ENCODE data around the gene CBARP.

Gene CBARP

GRCh38 chr19:1230783-1231489 is 6.9 kb downstream of the CBARP start:
- no peak for DNase-seq (ENCODE audit: low read depth)
- no peak overlapping the region for H3K4me3 ChIP-seq (ENCODE audit: low read depth, low read length)

GRCh38 chr19:1229924-1230782 is 7.7 kb downstream of the CBARP start:
- no peak for DNase-seq (ENCODE audit: low read depth)
- no peak overlapping the region for H3K4me3 ChIP-seq (ENCODE audit: low read depth, low read length)

GRCh38 chr19:1229056-1229923 is 8.5 kb downstream of the CBARP start:
- no peak for DNase-seq (ENCODE audit: low read depth)
- no peak overlapping the region for H3K4me3 ChIP-seq (ENCODE audit: low read depth, low read length)

GRCh38 chr19:1228161-1228957 is 9.4 kb downstream of the CBARP start:
- no peak for DNase-seq (ENCODE audit: low read depth)
- no peak overlapping the region for H3K4me3 ChIP-seq (ENCODE audit: low read depth, low read length)

- no peak for DNase-seq (ENCODE audit: low read depth)
- H3K4me3 ChIP-seq (ENCODE audit: low read depth, low read length) = no peak overlapping the region
These were observed 10.3 kb downstream of the CBARP start for GRCh38 chr19:1227304-1228054.

- no peak overlapping the region for H3K4me3 ChIP-seq (ENCODE audit: low read depth, low read length)
- no peak for DNase-seq (ENCODE audit: low read depth)
These were observed 11.1 kb downstream of the CBARP start for GRCh38 chr19:1226522-1227303.

GRCh38 chr19:1226227-1226518 is 11.6 kb downstream of the CBARP start:
- DNase-seq (ENCODE audit: low read depth) = no peak

GRCh38 chr19:1225440-1226226 is 12.2 kb downstream of the CBARP start:
- DNase-seq (ENCODE audit: low read depth) = no peak
- H3K4me3 ChIP-seq (ENCODE audit: low read depth, low read length) = no peak overlapping the region

More at GRCh38 chr19:1226227-1226518, 11.6 kb downstream of the CBARP start:
- H3K4me3 ChIP-seq (ENCODE audit: low read depth, low read length) = no peak overlapping the region

GRCh38 chr19:1224847-1225246 is 13.0 kb downstream of the CBARP start:
- no peak for DNase-seq (ENCODE audit: low read depth)
- no peak overlapping the region for H3K4me3 ChIP-seq (ENCODE audit: low read depth, low read length)

GRCh38 chr19:1224047-1224825 is 13.6 kb downstream of the CBARP start:
- no peak overlapping the region for H3K4me3 ChIP-seq (ENCODE audit: low read depth, low read length)
- DNase-seq (ENCODE audit: low read depth) = no peak

- no peak for DNase-seq (ENCODE audit: low read depth)
- H3K4me3 ChIP-seq (ENCODE audit: low read depth, low read length) = no peak overlapping the region
These were observed 14.6 kb downstream of the CBARP start for GRCh38 chr19:1223018-1223855.

GRCh38 chr19:1222394-1222793 is 15.4 kb downstream of the CBARP start:
- H3K4me3 ChIP-seq (ENCODE audit: low read depth, low read length) = no peak overlapping the region
- DNase-seq (ENCODE audit: low read depth) = no peak

- no peak for DNase-seq (ENCODE audit: low read depth)
- no peak overlapping the region for H3K4me3 ChIP-seq (ENCODE audit: low read depth, low read length)
These were observed 15.9 kb downstream of the CBARP start for GRCh38 chr19:1221904-1222255.

- H3K4me3 ChIP-seq (ENCODE audit: low read depth, low read length) = no peak overlapping the region
- no peak for DNase-seq (ENCODE audit: low read depth)
These were observed 16.6 kb downstream of the CBARP start for GRCh38 chr19:1220976-1221903.

- no peak for DNase-seq (ENCODE audit: low read depth)
- H3K4me3 ChIP-seq (ENCODE audit: low read depth, low read length) = no peak overlapping the region
These were observed 17.3 kb downstream of the CBARP start for GRCh38 chr19:1220477-1220930.
